ENCODE data around the gene CATSPERD.
A peak's percentile ranks its signal among the peaks of the same experiment; 100 is the strongest.

GRCh38 chr19:5805462-5806132, 85.2 kb downstream of the CATSPERD start:
- TF ChIP-seq, protein P1, sequence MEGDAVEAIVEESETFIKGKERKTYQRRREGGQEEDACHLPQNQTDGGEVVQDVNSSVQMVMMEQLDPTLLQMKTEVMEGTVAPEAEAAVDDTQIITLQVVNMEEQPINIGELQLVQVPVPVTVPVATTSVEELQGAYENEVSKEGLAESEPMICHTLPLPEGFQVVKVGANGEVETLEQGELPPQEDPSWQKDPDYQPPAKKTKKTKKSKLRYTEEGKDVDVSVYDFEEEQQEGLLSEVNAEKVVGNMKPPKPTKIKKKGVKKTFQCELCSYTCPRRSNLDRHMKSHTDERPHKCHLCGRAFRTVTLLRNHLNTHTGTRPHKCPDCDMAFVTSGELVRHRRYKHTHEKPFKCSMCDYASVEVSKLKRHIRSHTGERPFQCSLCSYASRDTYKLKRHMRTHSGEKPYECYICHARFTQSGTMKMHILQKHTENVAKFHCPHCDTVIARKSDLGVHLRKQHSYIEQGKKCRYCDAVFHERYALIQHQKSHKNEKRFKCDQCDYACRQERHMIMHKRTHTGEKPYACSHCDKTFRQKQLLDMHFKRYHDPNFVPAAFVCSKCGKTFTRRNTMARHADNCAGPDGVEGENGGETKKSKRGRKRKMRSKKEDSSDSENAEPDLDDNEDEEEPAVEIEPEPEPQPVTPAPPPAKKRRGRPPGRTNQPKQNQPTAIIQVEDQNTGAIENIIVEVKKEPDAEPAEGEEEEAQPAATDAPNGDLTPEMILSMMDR (IDR thresholded peaks at IDR 0.05), result peak; percentile 25 to 77 (median 64)
- no peak for TF ChIP-seq POLR2A (IDR thresholded peaks at IDR 0.05)
